ENCODE data around the gene VSIG2.

VSIG2 gene

DNA sequence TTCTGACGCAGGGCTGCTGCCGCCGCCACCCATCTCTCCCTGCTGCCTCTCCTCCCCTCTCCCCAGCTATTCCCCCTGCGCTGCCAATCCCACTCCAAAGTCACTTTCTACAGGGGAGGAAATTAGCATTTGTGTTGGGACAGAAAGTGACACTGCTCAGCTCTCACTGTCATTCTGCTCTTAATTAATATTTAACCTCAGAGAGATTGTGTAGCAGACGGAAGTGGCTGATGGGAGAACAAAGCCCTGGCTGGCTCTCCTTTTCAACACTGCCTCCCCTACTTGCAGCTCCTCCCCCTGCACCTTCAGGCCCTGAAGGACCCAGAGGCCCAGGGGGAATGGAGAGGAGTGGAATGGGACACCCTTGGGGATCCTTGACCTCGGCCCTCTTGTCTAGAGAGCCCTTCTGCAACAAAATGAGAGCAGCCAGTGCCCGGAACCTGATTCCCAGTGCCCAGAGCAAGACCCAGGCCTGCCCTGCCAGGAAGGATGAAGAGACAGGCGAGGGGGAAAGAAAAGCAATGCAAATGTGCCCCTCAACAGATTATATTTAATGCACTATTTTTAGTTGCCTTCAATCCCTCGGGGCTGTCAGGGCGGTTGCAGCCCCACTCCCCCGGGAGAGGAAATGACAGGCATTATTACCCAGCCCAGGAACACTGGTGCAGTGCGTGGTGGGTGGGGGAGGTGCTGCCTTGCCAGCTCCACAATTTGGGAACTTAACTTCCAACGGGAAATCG, 26.9 kb downstream of the VSIG2 start:
- no peak for DNase-seq (ENCODE audit: low read depth in 2 of 3, low spot score in 2 of 3)

DNA sequence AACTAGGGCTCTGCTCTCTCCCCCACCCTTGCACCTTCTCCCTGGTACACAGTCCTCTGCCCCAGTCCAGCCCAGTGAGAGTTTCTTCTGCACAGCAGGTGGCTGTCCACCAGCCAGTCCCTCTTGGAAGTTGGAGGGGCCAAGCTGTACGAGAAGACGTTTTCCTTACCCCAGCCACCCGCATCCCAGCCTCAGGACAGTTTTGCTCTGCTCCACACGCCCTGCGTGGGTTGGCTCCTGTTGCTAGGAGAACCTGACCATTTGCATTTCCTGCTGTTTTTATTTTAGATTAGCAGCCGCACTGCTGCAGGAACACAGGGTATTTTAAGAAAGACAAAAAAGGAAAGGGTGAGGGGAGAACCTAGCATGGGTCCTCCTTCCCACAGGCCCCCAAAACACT, 29.9 kb downstream of the VSIG2 start:
- no peak for DNase-seq (ENCODE audit: low read depth in 2 of 3, low spot score in 2 of 3)

- DNase-seq (ENCODE audit: low read depth in 2 of 3, low spot score in 2 of 3) = no peak
Observed at GRCh38 chr11:124719534-124719933, 32.5 kb downstream of the VSIG2 start.

DNA sequence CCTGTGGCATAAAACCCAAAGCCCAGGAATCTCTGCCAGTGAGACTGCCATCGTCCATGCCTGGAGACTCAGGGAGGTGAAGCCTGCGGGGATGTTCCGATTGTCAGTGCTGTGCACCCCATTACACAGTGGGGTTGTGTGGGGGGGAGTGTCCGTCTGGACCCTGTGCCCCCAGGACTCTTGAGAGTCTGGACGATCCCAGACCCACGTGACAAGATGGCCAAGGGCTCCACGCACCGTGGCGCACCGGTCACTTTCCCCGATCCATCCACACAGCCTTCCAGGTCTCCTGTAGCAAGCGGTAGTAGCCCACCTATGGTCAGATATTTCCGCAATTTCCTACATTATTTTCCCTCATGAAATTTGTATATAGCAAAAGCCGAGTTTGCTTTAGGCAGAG, 33.3 kb downstream of the VSIG2 start:
- no peak for DNase-seq (ENCODE audit: low read depth in 2 of 3, low spot score in 2 of 3)

GRCh38 chr11:124717786-124718651, 34.0 kb downstream of the VSIG2 start:
- no peak for DNase-seq (ENCODE audit: low read depth in 2 of 3, low spot score in 2 of 3)

DNA sequence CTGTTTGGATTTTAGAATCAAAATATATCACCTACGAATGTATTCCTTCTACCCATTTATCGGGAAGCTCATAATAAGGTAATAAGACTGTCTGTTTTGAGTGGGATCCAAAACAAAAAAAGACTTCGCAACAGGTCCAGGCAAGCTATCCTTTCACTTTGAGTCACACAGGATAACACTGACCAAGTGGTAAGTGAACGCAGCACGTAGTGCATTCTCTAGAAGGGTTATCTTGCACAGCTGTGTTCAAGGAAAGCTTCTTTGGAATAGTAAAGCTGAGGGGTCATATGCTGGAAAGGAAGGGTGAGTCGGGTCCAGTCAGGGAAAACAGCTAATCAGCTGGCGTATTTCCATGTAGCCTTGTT, 34.7 kb downstream of the VSIG2 start:
- no peak for DNase-seq (ENCODE audit: low read depth in 2 of 3, low spot score in 2 of 3)

- DNase-seq (ENCODE audit: low read depth in 2 of 3, low spot score in 2 of 3) = no peak
Observed at GRCh38 chr11:124716591-124716990, 35.5 kb downstream of the VSIG2 start.

DNA sequence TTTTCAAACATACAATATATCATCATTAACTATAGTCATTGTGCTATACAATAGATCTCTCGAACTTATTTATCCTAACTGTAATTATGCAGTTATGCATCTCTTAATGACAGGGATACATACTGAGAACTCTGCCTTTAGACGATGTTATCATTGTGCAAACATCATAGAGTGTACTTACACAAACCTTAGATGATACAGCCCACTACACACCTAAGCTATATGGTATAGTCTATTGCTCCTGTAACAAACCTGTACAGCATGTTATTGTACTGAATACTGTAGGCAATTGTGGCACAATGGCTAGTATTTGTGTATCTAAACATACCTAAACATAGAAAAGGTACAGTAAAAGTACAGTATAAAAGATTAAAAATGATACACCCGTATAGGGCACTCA, 39.7 kb downstream of the VSIG2 start:
- DNase-seq (ENCODE audit: low read depth in 2 of 3, low spot score in 2 of 3) = no peak

DNA sequence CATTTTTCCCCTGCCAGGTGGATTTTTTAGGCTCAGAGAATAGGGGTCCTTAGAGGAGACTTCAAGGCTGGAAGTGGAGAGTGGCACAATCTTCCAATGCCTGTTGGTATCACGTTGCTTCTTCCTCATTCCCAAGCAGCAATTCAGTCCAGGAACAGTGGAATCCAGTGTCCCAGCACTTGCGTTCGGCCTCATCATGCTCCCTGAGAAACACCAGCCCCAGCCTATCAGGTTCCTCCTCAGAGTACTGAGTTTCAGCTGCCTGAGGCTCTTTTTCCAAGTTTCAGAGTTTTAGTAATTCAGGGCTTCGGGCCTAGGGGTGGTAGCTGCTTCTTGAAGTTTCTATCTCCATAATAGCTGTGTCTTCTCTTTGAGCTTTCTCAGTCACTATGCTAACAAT, 44.2 kb downstream of the VSIG2 start:
- DNase-seq (ENCODE audit: low read depth in 2 of 3, low spot score in 2 of 3) = no peak

DNA sequence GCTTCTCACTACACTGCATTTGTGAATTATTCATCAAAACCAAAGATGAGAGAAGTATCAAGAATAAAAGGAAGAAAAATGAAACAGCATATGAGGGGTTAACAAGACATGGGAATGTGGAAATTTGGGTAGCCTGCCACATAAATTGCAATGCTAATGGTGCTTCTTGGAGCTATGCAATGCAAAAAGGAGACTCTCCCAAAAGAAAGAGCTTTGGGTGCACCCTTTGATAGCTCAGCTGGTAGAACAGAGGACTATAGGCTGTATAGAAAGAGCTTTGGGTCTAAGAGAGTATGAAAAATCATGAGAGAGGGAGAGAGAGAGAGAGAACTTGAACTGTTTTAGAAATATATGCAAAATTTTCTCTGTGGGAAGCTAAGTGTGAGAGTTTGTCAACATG, 52.0 kb downstream of the VSIG2 start:
- no peak for DNase-seq (ENCODE audit: low read depth in 2 of 3, low spot score in 2 of 3)

DNA sequence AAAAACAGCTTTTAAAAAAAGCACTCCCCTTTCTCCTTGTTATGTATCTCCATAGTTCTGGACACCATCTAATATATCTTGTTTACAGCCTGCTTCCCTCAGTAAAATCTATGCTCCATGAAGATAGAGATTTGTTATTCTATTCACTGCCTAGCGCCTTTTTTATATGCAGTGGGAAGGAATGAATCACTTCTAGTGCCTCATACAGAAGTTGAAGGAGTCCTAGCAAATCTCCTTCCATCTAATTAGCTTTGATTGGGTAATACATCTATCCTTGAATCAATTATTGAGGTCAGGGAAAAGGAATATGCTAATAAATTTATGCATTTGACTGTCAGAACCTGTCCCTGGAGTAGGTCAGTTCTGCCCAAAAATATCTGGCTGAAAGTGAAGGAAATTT, 52.5 kb downstream of the VSIG2 start:
- no peak for DNase-seq (ENCODE audit: low read depth in 2 of 3, low spot score in 2 of 3)
